ENCODE measurements around the gene MTHFD2.

The MTHFD2 gene

DNA sequence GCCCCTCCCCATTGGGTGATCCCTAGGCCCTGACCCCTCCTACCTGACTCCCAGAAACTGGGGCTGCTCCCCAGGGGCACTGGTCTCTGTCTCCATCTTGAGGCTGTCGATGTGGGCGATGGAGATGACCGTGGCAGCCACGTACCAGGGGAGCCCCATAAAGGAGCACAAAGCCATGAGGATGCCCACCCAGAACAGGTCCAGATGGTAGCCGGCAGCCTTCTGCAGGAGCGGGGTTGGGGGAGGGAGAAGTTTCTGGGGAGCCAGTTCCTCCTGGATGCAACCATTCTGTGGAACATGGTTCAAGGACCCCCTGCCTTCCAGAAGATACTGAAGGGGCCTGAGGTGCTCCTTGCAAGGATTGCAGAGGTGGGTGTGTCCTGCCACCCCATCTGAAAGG lies 34.0 kb downstream of the MTHFD2 start:
- no peak for DNase-seq

DNA sequence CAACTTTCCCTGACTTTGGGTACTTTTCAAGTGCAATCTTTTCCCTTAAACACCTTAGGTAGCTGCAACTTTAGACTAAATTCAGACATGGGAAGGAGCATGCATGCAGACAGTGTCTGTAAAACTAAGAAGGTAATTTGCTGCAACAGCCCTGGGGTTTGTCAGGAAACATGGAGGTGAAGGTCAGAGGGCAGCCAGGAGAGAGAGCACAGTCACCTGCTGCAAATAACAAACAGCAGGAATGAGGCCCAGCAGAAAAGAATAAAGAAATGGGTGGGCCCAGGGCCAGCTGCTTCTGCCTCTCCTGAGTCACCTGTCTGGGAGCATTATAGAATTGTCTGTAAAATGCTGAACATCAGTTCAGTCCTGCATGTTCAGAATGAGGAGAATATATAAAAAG lies 35.2 kb downstream of the MTHFD2 start:
- DNase-seq: no peak

DNA sequence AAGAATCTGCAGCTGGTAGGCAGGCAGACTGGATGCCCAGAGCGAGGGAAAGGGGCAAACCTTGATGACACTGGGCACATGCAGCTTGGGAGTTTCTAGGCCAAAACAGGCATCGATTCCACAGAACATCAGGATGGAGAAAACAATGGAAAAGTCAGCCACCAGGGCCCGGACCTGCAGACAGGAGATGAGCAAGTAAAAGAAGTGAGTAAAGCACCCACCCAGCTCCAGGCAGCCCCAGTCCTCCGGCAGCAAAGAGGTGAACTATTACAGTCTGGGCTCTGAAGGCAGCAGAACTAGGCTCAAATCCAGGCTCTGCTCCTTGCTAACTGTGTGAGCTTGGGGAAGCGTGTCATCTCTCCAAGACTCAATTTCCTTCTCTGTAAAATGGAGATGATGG lies 36.6 kb downstream of the MTHFD2 start:
- no peak for DNase-seq

DNA sequence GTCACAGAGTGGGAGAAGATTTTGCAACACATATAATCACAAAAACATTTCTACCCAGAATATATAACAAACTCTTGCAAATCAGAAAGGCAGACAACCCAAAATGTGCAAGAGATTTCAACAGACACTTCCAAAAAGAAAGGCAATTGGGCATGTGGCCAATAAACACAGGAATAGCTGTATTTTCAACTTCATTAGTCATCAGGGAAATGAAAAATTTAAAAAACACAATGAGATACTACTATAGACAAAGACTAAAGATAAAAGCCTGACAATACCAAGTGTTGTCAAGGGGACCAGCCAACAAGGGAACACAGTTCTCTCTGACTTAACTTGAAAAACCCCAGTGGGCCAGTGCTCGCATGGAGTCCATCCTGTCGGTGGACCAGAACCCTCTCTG lies 40.5 kb downstream of the MTHFD2 start:
- DNase-seq: peak; percentile 74

DNA sequence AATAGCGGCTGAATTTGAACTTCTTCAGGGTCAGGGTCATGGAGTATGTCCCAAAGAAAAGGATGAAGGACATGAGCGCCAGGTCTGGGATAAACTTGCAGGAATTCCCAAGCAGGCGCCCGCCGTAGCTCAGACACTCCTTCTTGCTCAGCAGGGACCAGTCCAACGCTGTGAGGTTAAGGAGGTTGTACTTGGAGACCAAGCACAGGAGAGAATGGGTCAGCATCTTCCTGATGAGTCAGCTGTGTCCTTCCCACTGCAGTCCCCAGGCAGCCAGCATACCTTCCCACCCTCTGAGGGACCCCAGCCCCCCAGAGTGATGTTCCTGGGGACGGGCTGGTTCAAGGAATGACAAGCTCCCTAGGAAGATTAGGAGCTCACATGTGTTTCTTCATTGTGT lies 40.9 kb downstream of the MTHFD2 start:
- no peak for DNase-seq

- no peak for DNase-seq
Observed at GRCh38 chr2:74242354-74243071, 44.1 kb downstream of the MTHFD2 start.

- DNase-seq: no peak
Observed at GRCh38 chr2:74244286-74244685, 45.9 kb downstream of the MTHFD2 start.

DNA sequence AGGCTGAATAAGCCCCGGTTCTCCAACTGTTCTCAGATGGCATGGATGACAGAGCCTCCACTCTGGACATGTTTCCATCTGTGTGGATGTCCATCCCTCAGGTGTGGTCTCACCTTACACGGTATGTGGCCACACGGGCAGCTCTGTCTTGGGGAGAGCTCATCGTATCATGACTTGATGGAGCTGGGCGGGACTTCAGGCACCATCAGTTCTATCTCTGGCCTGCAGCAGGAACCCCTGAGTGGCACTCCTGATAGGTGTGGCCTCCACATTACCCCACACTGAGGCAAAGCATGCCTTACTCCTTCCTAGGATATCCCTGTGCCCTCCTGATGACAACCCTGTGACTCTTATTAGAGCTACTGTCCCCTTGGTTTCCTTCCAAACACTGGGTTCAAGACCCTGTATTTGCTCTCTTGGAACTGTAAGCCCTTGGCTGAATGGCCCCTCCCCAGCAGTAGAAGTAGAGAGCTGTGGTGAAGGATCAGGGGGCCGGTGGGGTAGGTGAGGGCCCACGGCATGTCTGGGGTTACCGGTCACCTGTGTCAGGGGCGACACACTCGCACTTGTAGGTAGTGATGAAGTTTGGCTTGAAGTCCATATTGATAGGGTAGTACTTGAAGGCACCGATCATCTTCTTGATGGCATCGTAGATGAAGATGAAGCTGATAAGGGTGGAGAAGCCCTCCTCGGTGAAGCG lies 48.2 kb downstream of the MTHFD2 start:
- no peak for DNase-seq

DNA sequence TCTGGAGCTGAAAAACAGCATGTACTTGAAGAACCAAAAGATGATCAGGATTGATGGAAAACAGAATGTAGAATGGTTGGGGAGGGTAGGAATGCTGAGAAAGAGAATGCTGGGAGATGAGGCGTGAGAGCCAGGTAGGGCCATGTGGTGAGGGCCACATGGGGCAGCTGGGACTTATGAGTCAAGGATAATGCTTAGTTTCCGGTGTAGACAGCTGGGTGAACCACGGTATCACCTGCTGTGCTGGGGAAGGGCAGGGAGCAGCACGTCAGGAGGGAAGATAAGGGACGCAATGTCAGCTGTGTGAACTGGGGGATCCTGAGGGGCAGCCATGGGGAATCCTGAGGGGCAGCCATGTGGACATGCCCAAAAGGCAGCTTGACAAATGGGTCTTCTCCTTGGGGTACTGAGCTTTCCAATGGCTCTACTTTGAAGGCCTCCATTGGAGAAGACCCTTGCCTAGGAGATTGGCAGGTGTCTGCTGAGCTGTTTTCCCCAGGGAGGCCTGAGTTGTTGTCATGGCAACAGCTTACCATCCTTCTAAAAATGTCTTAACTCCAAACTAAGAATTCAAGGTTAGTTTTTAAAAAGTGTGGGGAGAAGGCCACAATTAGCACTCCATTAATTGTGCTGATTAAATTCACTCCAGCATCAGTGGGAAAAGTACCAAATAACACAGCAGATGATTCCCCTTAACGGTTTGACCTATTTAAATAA lies 51.1 kb downstream of the MTHFD2 start:
- DNase-seq: no peak

GRCh38 chr2:74250189-74250631 lies 51.8 kb downstream of the MTHFD2 start:
- peak; percentile 33 for DNase-seq

DNA sequence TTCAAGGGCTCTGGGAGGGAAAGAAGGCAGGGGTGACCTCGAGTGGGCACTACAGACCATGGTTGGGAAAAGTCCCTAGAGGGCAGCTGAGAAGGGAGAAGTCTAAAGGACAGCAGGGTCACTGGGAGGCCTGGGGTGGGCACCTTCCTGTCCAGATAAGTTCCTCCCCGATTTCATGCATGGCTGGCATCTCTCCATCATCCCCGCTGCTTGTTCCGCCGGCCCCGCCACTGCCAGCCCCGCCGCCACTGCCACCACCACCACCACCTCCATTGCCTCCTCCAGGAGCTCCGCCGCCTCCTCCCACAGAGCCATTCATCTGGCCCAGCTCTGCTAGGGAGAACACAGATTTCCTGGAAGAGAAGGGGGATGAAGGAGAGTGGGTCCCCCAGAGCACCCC lies 53.6 kb downstream of the MTHFD2 start:
- no peak for DNase-seq

GRCh38 chr2:74252862-74253261 lies 54.4 kb downstream of the MTHFD2 start:
- no peak for DNase-seq

GRCh38 chr2:74253306-74253970 lies 55.0 kb downstream of the MTHFD2 start:
- DNase-seq: no peak

GRCh38 chr2:74253971-74254310 lies 55.5 kb downstream of the MTHFD2 start:
- peak; percentile 14 for DNase-seq

GRCh38 chr2:74255660-74256213 lies 57.3 kb downstream of the MTHFD2 start:
- DNase-seq: no peak

- no peak for DNase-seq
Observed at GRCh38 chr2:74259191-74259590, 60.8 kb downstream of the MTHFD2 start.

DNA sequence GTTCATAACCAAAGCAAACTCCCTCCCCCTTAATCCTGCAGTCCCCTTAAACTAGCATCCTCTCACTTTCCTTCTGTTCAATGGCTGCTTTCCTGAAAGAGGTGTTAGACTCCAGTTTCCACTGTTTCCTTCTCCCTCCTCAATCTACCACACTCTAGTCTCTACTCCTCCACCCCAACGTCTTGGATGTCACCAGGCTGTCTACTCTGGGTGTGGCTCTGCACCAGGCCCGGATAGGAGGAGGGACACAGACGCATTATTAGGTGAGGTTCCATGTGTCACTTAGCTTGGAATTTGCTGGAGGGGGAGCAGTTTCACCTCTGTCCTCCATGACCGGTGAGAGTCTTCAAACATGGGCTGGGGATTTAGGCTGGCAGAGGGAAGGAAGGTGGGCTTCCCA lies 61.3 kb downstream of the MTHFD2 start:
- no peak for DNase-seq

DNA sequence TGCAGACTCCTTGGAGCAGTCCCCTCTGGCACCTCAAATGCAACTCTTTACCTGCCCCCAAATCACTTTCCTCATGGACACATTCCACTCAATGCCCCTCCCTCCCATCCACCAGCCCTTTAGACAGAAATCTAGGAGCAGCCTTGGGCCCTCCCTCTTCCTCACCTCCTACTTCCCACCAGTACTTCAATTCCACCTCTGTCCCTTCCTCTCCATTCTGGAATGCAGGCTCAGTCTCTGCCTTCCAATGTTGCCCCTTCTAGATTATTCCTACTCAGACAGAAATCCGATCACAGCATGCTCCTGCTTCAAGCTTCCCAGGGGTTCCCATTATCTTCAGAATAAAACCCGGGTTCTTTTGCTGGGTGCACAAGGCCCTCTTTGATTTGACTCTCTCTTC lies 62.1 kb downstream of the MTHFD2 start:
- DNase-seq: no peak

GRCh38 chr2:74261204-74261864 lies 62.9 kb downstream of the MTHFD2 start:
- peak; percentile 49 for DNase-seq

GRCh38 chr2:74262681-74263080 lies 64.3 kb downstream of the MTHFD2 start:
- DNase-seq: no peak

- peak; percentile 3 for DNase-seq
Observed at GRCh38 chr2:74264281-74264680, 65.9 kb downstream of the MTHFD2 start.

DNA sequence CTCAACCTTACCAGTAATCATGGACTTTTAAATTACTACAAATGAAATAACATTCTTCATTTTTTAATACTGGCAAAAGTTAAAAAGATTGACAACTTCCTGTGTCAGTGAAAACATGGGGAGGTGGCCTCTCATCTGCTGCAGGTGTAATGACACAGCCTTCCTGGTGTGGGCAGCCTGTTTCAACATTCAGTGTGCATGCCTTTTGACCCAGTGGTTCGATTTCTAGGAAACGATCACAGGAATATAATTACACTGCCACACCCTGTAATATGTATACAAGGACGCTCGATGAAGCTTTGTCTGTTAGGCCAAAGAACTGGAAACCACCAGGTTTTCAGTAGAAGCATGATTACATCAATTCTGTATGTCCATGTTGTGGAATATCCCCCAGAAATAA lies 68.7 kb downstream of the MTHFD2 start:
- DNase-seq: no peak
